ENCODE results near the gene SMAP2.

GRCh38 chr1:40469327-40469726 lies 95.8 kb downstream of the SMAP2 start:
- TF ChIP-seq RAD21 (IDR thresholded peaks at IDR 0.05; ENCODE audit: low read depth) (no peak), TEAD4 (IDR thresholded peaks at IDR 0.05) (no peak), EP300 (IDR thresholded peaks at IDR 0.05; ENCODE audit: borderline replicate concordance) (no peak), FOXM1 (IDR thresholded peaks at IDR 0.05; ENCODE audit: borderline replicate concordance, low read depth) (no peak), MAX (IDR thresholded peaks at IDR 0.05) (no peak), ZBTB7A (IDR thresholded peaks at IDR 0.05; ENCODE audit: low read depth) (no peak), TCF12 (IDR thresholded peaks at IDR 0.05; ENCODE audit: low read depth) (no peak), USF1 (IDR thresholded peaks at IDR 0.05) (no peak), YY1 (IDR thresholded peaks at IDR 0.05; ENCODE audit: low read depth) (no peak), CEBPB (IDR thresholded peaks at IDR 0.05) (no peak), EGR1 (IDR thresholded peaks at IDR 0.05) (no peak), REST (IDR thresholded peaks at IDR 0.05; ENCODE audit: low read depth) (no peak)

Data from Ishikawa (cell line).